ENCODE measurements around the gene UTP15.

UTP15 gene

DNA sequence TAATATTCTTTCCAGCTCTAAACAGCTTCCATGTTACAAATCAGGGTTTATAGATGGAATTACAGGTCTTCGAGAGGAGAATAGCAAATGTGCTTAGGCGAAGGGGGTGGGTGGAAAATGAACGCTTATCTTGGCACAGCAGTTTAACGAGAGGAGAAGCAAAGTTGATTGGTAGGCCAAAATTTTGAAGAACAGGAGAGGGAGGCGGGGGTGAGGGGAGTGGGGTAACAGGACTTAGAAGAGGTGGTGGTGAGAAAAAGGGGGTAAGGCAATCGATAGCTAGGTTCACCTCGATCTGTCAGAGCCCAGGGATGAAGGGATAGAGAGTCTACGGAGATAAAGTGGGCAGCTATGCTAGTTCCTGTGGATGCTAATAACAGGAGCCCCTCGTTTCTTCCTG is 868 bp upstream of the UTP15 start:
- peak; percentile 47 for DNase-seq (ENCODE audit: low spot score)

DNA sequence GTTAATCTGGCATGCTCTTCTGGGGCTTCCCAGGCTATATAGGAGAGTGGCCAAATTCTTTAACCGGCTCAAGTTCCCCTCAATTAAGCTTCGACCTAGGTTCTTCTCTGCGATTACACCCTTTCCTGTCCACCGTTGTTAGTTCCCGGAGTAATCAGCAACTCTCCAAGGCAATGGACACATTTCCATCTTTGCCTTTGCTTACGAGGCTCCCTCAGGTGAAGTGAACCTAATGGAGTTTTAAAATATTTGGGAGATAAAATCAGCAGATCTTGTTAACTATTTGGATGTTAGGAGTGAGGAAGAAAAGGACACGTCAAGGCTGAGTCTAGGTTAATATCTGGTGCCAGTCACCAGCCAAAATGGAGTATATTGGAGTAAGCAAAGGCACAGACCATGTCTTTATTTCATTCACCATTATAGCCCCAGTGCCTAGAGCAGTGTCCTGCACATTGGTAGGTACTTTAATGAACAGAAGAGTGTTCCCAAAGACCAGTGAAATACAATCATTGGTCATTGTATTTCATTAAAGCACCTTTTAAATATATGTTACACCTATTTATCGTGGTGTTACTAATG is 515 bp downstream of the UTP15 start:
- peak; percentile 57 for DNase-seq (ENCODE audit: low spot score)

DNA sequence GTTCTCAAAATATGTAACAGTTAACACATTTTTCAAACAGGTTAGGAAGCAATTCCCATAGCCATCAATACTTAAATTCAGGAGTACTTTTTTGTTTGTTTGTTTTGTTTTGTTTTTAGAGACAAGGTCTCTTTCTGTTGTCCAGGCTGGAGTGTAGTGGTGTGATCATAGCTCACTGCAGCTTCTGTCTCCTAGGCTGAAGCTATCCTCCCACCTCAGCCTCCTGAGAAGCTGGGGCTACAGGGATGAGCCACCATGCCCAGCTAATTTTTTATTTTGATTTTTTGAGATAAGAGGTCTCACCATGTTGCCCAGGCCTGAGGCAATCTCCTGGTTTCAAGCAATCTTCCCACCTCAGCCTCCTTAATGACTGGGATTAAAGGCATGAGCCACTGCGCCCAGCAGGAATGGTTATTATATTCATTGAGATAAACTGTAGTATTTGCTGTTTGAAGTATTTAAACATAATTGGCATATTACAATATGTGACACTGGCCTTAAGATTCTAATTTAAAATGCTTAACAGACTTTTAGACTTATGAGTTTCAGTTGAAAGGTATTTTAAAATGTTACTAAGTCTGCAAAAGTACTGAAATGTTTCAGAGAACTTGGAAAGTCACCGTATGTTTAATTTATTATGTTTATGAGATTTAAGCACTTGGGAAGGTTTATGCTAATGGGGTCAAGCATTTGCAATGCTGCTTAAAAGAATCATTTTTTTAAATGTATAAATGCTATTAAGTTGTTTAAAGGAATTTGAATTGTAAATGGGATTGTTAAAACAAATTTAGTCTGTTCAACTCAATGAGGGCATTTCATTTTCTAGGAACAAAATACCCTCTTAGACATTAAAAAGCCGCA is 17.0 kb downstream of the UTP15 start:
- DNase-seq (ENCODE audit: low spot score) = no peak

DNA sequence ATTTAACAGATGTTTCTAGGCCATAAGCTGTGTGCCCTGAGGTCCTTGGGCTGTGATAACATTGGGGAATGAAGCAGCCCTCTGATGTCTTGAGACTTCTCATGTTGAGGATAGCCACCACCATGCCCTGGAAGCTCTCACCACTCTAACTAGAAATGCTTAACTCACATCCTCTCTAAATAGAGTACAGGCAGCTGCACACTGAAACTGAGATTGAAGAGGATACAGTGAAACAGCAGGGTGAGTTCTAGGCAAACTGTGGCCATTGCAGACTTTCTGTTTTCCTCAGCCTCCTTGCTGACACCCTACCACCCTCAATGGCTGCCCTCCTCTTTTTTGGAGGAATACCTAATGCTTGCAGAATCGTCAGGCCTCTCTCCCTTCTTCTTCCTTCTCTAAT is 22.4 kb downstream of the UTP15 start:
- DNase-seq (ENCODE audit: low spot score) = no peak

DNA sequence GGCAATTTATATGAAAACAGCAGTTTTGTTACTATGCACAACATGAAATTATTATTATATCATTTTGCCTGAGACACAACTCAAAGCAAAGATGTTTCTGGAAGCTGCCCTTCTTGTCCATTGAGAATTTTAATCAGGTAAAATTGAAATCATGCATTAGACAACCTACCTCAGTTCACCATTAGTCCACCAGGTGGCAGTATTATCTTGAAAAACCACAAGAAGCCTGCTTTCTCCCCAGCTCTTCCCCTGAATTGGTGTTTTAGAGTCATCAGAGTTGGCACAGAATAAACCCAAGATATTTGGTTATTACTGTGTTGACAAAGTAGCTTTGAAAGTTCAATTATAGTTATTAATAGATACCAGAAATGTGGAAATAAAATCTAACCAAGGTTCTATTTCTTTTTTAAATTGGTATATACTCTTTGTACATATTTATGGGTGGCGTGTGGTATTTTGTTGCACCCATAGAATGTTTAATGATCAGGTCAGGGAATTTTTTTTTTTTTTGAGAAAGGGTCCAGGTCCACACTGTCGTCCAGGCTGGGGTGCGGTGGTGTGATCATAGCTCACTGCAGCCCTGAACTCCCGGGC is 25.7 kb downstream of the UTP15 start:
- peak; percentile 88 for DNase-seq (ENCODE audit: low spot score)

DNA sequence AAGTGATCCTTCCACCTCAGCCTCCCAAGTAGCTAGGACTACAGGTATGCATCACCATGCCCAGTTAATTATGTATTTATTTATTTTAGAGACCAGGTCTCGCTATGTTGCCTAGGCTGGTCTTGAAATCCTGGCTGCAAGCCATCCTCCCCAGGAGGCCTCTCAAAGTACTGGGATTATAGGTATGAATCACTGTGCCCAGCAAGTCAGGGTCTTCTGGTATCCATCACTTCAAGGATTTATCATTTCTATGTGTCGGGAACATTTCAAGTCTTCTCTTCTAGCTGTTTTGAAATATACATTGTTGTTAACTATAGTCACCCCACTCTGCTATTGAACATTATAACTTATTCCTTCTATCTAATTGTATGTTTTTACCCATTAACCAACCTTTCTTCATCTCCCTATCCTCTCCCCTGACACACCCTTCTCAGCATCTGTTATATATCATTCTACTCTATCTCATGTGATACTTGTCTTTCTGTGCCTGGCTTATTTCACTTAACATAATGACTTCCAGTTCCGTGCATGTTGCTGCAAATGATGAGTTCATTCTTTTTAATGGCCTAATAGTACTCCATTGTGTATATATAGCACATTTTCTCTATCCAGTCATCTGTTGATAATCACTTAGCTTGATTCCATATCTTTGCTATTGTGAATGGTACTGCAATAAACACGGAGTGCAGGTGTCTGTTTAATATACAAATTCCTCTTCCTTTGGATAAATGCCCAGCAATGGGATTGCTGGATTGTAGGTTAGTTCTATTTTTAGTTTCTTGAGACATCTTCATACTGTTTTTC is 26.4 kb downstream of the UTP15 start:
- DNase-seq (ENCODE audit: low spot score) = peak; percentile 21

DNA sequence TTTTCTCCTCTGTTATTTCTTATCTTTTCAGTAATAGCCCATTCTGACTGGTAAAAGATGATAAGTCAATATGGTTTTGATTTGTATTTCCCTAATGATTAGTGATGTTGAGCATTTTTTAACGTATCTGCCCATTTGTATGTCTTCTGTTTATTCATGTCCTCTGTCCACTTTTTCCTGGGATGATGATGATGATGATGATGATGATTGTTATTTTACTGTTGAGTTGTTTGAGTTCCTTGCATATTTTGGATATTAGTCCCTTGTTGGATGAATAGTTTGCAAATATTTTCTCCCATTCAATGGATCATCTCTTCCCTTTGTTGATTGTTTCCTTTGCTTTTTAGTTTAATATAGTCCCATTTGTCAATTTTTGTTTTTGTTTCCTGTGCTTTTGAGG is 27.0 kb downstream of the UTP15 start:
- DNase-seq (ENCODE audit: low spot score) = no peak

DNA sequence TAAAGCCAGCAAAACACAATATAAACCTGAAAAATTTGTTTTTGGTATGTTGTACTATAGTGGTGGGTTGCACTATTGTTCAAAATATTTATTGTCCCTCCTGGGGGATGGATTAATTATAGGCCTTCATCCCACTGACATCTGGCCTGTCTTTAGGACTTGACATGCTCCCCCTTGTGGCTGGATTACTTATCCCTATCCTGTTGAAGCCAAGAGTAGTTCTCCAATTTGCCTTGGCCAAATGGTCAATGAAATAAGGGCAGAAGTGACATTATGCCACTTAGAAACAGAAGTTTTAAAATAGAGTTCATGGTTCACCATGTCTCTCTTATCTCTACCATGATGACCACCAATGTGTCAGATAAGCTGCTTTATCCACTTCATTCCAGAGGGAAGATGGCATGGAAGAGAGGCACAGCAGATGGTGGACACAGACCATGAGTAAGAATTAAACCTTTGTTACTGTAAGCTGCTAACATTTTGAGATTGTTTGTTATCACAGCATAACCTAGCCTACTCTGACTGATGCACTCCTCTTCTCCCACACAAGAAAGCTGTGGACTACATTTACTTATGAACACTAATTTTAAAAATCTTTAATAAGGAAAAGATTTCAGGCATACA is 31.3 kb downstream of the UTP15 start:
- peak; percentile 75 for DNase-seq (ENCODE audit: low spot score)

DNA sequence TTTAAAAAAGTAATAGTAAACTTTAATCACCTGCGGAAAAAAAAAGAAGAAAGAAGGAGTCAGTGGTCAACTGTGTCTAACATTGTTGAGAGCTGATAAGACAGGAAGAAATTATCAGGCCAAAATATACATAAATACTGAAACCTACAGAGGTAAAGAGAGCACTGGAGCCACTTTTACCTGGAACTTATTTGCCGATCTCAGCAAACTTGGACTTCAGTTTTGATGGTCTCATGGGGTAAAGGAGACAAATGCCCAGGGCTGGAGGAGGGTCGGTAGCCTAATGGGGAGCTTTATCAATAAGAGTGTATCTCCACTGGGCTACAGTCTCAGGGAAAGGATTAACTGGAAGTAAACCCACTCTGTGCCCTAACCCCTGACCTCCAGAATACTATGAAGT is 33.8 kb downstream of the UTP15 start:
- no peak for DNase-seq (ENCODE audit: low spot score)

DNA sequence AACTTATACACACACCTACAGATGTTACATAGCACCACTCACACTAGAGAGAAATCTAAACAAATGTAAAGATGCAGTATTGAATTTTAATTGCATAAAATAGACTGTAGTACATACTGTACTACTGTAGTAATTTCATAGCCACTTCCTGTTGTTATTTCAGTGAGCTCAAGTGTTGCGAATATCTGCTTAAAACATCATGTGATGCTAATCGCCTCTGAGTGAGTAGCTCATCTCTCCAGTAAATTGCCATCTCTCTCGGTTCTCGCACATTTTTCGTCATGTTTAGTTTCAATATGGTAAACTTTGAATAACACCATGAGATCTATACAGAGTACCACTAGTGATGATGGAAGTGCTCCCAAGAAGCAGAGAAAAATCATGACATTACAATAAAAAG is 38.5 kb downstream of the UTP15 start:
- DNase-seq (ENCODE audit: low spot score) = no peak

DNA sequence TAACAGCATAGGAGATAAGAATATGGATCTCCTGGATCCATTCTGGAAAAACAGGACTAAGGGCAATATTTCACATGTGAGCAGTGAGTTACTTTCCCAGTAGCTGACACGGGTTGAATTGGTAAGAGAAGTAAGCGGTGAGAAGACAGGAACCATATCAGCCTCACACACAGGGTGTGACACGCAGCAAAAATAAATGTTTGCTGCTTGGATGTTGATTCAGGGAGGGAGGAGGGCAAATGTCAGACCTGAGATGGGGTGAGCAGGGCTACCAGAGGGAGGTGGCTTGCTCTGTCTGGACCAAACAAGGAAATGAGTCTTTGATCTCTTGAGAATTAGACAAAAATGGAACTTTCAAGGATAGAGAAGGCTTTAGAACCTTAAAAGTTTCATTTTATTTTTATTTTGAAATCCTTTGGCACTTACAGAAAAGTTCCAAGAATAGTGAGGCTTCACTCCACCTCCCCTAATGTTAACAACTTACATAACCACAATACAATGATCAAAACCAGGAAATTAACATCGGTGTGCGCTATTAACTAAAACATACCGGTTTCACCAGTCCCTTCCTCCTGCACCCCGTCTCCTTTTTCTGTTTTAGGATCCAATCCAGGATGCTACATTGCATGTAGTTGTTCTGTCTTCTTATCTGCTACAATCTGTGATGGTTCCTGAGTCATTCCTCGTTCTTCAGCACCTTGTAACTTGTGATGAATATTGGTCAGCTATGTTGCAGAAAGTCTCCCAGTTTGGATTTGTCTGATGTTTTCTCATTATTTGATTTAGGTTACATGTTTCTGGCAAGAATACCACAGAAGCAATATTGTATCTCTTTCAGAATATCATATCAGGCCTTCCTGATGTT is 39.9 kb downstream of the UTP15 start:
- no peak for DNase-seq (ENCODE audit: low spot score)

DNA sequence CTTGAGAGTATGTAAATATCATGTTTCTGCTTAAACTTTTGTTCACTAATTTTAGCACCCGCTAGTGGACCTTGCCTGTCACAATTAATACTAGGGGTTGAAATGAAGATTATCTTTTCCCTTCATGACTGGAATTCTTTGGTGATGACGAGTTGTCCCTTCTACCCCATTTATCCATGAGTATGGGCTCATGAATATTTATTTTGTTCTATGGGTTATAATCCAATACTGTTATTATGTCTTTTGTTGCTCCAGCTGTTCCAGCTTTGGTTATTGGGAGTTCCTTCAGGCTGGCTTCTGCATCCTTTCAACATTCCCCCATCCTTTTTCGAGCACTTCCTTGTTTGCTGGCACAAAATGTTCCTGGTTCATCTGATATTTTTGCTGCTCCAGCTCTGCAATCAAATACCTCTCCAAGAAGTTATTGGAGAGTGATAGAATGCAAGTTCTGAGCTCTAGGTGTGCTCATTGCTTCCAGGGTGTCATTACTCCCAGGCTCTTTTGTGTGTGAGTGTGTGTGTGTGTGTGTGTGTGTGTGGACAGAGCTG is 40.7 kb downstream of the UTP15 start:
- DNase-seq (ENCODE audit: low spot score) = no peak

DNA sequence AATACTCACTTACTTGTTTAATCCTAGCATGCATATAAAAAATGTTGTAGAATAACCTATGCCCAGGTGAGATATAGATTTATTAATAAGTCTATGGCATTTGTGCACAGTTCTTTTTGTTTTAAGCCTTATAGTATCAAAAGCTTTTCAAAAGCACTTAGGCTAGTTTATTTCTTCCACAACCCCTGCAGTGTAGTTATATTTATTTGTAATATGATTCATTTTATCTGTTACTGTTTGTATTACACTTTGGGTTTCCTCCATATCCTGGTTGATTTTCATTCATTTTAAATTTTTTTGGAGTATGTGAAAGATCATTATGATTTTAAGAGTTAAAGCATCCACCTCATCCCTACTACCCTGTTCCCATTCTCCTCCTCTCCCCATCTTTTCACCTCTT is 41.7 kb downstream of the UTP15 start:
- DNase-seq (ENCODE audit: low spot score) = no peak

DNA sequence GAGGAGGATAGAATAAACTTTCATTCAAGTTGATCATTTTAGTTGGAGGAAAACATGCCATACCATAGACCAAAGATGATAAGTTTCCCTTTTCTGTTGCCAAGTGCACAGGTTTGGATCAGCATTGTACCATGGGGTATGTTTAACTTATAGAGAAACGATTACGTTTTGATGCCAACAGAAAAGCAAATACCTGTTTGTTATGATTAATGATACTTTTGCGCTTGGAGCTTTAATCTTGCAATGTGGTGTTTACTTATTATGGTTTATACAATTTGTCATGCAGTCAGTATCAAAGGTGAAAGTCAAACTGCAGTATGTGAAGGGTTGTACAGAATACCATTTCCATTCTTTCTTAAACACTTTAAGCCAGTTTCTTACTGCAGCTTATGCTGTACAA is 47.3 kb downstream of the UTP15 start:
- no peak for DNase-seq (ENCODE audit: low spot score)

DNA sequence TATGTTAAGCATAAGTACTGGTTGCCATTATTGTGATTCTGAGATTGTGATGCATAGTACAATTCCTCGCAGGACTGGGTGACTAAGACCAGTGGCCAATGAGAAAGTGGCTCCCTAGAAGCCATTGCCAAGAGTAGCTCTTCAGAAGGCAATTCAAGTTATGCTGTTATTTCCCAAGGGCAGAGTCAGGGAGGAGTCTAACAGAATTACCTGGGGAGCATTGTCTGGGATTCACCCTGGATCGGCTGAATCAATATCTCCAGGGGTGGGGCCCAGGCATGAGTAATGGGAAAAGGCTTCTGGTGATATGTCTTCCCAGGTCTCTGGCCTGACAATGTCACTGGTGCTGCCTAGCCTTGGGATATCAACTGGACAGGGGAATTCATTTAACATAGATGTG is 49.5 kb downstream of the UTP15 start:
- no peak for DNase-seq (ENCODE audit: low spot score)

DNA sequence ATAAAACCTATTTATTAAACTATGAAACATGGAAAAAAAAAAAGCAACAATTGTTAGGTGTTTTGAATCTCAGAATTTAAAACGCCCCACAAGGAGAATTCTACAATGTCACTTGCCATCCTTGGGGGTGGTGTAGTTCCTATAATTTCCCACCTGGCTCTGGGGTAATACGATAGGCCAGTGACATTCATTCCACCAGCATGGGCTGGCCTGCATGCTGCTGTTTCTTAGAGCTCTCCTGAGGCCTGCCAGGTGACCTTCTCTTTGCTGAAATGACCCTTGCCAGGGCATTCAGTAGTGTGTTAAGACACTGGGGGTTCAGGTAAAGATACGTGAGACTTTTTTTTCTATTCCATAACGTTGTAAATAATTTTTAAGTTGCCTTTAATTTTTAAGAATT is 50.4 kb downstream of the UTP15 start:
- no peak for DNase-seq (ENCODE audit: low spot score)

DNA sequence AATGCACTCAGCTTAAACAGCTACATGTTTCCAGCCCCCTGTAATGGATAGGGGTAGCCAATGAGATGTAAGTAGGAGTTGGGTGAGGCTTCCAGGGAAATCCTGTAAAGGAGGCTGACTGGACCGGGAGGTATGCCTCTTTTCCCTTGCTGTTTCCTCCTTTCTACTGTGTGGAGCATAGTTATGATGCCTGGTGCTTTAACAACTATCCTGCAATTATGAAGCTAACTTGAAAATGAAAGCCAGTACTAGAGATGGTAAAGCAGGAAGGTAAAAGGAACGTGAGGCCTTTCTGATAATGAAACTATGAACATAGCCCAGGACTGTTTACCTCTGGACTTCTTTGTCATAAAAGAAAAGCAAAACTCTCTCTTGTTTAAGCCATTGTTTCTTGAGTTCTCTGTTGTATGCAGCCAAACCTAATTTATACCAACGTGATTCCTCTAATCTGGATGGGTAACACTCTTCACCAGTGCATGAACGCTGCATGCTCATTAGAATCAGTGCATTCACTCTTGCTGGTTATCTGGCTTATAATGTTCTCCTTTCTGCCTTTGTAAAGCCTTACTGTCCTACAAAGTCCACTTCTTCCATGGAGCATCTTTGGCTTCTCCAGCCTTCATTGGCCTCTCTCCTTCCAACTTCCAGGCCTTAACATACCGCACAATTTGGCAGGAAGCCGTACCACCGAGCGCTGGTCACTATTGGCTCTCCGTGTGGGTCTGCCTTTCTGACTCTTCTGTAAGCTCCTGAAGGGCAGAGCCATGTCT is 52.2 kb downstream of the UTP15 start:
- no peak for DNase-seq (ENCODE audit: low spot score)

DNA sequence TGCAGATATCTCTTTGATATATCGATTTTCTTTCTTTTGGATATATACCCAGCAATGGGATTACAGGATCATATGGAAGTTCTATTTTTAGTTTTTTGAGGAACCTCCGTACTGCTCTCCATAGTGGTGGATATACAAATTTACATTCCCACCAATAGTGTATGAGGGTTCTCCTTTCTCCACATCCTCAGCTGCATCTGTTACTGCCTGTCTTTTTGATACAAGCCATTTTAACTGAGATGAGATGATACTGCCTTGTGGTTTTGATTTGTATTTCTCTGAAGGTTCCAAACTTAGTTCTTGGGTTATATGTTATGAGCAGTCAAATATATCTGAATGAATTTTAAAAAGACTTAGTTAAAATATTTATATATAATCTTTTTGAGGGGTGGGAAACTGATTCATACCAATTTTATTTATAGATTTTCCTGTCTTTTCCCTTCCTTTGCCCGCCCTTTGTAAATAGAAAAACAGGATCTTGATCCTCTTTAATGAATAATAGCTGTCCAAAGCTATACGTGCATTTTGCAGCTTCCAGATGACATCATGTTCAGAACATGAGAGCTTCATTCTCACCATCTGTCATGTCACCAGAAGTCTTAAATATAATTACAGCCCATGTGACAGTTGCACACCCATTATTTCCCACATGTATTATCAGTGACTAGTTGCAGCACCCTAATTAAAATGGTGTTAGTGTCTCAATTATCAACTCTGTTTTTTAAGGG is 54.2 kb downstream of the UTP15 start:
- DNase-seq (ENCODE audit: low spot score) = no peak

DNA sequence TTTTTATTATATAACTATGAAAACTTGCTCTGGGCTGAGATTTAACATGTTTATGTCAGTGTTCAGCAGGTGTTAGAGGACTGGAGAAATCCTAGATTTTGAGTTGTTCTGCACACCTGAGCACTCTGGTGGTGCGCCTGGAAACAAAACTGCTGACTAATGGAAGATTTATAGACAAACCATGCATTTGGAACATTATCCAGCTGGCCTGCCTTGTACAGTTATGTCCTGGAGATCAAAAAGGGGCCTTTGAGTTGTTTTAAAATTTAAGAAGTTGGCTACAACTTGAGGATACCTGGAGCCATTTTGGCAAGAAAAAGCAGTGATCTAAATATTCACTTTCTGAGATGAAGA is 54.8 kb downstream of the UTP15 start:
- DNase-seq (ENCODE audit: low spot score) = no peak

DNA sequence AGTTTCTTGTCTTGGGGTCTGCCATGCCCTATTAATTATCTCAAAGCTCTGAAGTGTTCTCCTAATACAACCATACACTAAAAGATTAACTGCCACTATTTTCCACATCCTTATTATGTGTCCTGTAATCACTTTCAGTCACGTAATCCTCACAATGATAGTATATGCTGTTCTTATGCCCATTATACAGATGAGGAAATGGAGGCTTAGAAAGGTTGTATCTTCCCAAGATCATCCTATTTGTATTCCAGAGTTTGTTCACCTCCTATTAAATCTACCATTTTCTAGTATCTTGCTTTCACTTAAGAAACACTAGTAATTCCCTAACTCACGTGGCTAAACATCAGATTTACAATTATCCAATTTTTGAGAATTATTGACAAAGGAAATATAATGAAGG is 57.5 kb downstream of the UTP15 start:
- DNase-seq (ENCODE audit: low spot score) = no peak
